PC-9 (cell line): Measurements from ENCODE around the gene PRDX1.

Experiments
- CTCF ChIP-seq: fragments of 200-600 bp; sonication (generic); conservative IDR thresholded peaks from 2 replicates; pipeline ENCODE4 v1.6.1; 2017; ENCODE audit warnings: mixed run types, antibody characterized with exemption, mild to moderate bottlenecking, moderate library complexity
- EZH2 ChIP-seq: fragments of 200-600 bp; sonication (generic); IDR thresholded peaks from 2 replicates; pipeline ENCODE4 v1.8.0; 2017; ENCODE audit warnings: antibody characterized with exemption, low read depth

GRCh38 chr1:45518910-45519309, 2.8 kb downstream of the PRDX1 start:
- TF ChIP-seq CTCF (no peak), EZH2 (no peak)
